Activated naive CD8-positive, alpha-beta T cell treated with anti-CD3 and anti-CD28 coated beads, Interleukin-2, amount 50 U/mL, for 16 hours (primary cell): ENCODE data around the gene UNC5A.

Source experiments
- DNase-seq: peaks from one replicate; pipeline ENCODE4 v3.0.0-alpha.2; 2020; ENCODE audit warnings: low read depth, low spot score

UNC5A gene

GRCh38 chr5:176878906-176879662 lies 68.7 kb downstream of the UNC5A start:
- no peak for DNase-seq

GRCh38 chr5:176879663-176880361 lies 69.5 kb downstream of the UNC5A start:
- no peak for DNase-seq

- DNase-seq: no peak
Observed at GRCh38 chr5:176880366-176881020, 70.1 kb downstream of the UNC5A start.

- no peak for DNase-seq
Observed at GRCh38 chr5:176881021-176881749, 70.8 kb downstream of the UNC5A start.

- no peak for DNase-seq
Observed at GRCh38 chr5:176881816-176882566, 71.6 kb downstream of the UNC5A start.

GRCh38 chr5:176882567-176882903 lies 72.2 kb downstream of the UNC5A start:
- DNase-seq: no peak

- DNase-seq: no peak
Observed at GRCh38 chr5:176883700-176884570, 73.6 kb downstream of the UNC5A start.

GRCh38 chr5:176884571-176884890 lies 74.2 kb downstream of the UNC5A start:
- no peak for DNase-seq

- DNase-seq: no peak
Observed at GRCh38 chr5:176886336-176887251, 76.2 kb downstream of the UNC5A start.

GRCh38 chr5:176887252-176887849 lies 77.0 kb downstream of the UNC5A start:
- DNase-seq: no peak

- DNase-seq: no peak
Observed at GRCh38 chr5:176888016-176888864, 77.9 kb downstream of the UNC5A start.

- no peak for DNase-seq
Observed at GRCh38 chr5:176888865-176889165, 78.5 kb downstream of the UNC5A start.

- DNase-seq: no peak
Observed at GRCh38 chr5:176889321-176890280, 79.2 kb downstream of the UNC5A start.

- DNase-seq: no peak
Observed at GRCh38 chr5:176890455-176891330, 80.3 kb downstream of the UNC5A start.

GRCh38 chr5:176891331-176891958 lies 81.1 kb downstream of the UNC5A start:
- DNase-seq: no peak

GRCh38 chr5:176892663-176893062 lies 82.3 kb downstream of the UNC5A start:
- no peak for DNase-seq
